Fibroblast of villous mesenchyme (primary cell): ENCODE measurements around the gene SEPTIN6. TPM values are rescaled to one million over a fixed set of nuclear protein-coding genes. Genes with fewer than 3 reads are reported as not detected.
"Not testable (repeated sequence)": the region's sequence is repeated elsewhere in the genome, so short reads cannot be mapped to it uniquely, and the experiment has no call there.

Source experiments
- DNase-seq: peaks from one replicate; pipeline ENCODE4 v3.0.0-alpha.2; 2010; ENCODE audit warnings: low read depth
- H3K4me3 ChIP-seq: 2 replicates; pipeline ENCODE4 v1.5.1; 2011; ENCODE audit warnings: low read depth, mild to moderate bottlenecking, low read length
- total RNA-seq: library from RNA; depleted of rRNA; stranded (reverse); fragments of >200 nt; gene quantifications from 2 replicates; pipeline ENCODE4 v1.2.3, GENCODE V29; 2012
- TF ChIP-seq, protein P1 (sequence below): IDR thresholded peaks from 2 replicates; pipeline ENCODE4 v1.5.1; 2012; ENCODE audit warnings: low read depth, mild to moderate bottlenecking, low read length; ENCODE audit not compliant: insufficient read depth

The SEPTIN6 gene
- total RNA-seq, 1 donor: 17.7 TPM

DNA sequence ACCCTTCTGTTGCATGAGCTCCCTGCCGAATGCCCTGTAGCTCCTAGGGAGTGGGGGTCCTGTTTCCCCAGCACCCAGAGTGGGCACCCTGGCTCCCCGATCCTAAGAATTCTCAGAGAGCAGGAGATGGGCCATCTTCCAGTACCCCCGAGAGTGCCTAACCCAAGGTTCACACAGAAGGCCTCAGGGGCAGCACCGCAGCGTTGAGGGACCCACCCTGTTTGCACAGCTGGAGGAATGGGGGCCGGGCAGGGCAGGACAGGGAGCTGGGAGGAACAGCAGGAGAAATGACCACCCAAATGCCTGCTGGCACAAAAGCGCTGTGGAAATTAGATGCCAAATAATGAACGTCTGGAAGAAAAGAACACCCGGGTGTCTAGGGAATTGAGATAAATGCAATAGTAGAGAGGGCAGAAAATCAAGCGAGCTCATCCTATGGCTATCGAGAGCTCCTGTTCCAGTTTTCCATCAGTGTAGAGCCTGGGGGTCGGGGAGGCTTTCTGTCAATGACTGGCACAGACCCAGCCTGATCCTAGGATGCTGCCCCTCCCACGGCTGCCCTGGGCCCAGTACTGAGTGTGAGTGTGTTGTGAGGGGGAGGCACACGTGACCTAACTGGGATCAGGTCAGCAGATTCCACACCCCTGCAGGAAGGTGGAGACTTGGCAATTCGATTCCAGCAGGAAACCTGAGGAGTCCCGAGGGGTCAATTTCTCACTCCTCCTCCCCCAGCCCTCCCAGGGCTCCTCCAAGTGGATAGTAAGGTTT lies 25.7 kb downstream of the SEPTIN6 start:
- TF ChIP-seq, protein P1, sequence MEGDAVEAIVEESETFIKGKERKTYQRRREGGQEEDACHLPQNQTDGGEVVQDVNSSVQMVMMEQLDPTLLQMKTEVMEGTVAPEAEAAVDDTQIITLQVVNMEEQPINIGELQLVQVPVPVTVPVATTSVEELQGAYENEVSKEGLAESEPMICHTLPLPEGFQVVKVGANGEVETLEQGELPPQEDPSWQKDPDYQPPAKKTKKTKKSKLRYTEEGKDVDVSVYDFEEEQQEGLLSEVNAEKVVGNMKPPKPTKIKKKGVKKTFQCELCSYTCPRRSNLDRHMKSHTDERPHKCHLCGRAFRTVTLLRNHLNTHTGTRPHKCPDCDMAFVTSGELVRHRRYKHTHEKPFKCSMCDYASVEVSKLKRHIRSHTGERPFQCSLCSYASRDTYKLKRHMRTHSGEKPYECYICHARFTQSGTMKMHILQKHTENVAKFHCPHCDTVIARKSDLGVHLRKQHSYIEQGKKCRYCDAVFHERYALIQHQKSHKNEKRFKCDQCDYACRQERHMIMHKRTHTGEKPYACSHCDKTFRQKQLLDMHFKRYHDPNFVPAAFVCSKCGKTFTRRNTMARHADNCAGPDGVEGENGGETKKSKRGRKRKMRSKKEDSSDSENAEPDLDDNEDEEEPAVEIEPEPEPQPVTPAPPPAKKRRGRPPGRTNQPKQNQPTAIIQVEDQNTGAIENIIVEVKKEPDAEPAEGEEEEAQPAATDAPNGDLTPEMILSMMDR: no peak
- no peak for DNase-seq
- no peak overlapping the region for H3K4me3 ChIP-seq

DNA sequence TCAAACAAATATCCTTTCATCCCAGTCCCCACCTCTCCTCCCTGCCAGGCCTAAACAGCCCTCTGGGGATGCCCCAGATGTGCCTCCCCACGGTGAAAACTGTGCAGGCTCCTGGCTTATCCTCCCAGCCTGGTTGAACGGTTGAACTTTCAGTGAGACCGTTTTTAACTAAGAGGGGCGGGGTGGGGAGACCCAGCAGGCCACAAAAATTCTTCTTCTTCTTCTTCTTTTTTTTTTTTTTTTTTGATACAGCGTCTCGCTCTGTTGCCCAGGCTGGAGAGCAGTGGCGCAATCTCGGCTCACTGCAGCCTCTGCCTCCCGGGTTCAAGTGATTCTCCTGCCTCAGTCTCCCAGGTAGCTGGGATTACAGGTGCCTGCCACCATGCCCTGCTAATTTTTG lies 28.1 kb downstream of the SEPTIN6 start:
- not testable (repeated sequence) for H3K4me3 ChIP-seq, DNase-seq

DNA sequence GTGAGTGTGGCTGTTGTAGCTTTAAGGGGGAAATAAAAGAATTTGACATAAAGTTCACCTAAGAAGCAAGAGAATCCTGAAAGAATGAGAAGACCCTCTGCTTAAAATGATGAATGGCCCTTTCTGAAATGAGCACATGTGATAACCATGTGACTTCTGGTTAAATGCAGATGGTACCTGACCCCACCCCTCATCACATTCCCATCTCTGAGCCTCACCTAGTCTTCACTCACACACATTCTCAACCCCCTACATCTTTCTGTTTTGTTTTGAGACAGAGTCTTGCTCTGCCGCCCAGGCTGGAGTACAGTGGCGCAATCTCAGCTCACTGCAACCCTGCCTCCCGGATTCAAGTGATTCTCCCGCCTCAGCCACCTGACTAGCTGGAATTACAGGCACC lies 31.5 kb downstream of the SEPTIN6 start:
- DNase-seq: no peak
- TF ChIP-seq, protein P1: no peak
- no peak overlapping the region for H3K4me3 ChIP-seq

DNA sequence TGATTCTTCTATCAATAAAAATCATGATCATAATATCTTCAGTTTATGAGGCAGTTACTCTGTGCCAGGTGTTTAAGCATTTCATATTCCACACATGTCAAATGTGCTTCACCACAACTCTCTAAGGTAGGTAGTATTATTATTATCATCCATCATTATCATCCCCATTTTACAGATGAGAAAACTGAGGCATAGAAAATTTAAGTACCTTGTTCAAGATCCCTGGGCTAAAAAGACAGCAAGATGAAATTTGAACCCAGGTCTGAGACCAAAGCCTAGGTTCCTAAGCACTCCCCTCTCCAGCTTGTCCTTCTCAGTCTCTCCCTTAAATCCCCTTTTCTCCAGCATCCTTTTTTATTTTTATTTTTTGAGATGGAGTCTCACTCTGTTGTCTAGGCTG lies 33.4 kb downstream of the SEPTIN6 start:
- H3K4me3 ChIP-seq: no peak overlapping the region
- TF ChIP-seq, protein P1: no peak
- DNase-seq: no peak

DNA sequence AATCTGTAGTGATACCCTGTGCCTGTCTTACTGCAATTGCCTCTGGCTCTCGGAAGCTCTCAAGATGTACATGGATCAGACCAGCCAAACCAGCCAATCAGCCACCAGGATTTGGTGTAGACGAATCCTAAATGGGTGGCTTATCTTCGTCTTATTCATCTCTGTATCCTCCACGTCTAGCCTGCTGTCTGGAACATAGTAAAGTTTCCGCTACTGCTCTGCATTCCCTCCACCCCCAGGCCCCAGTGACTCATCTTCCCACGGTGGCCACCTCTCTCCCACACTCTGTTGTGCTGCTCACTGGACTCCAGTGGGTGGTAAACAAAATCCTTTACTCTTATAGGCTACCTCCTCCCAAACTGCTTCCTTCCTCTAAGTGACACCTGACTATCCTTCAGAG lies 37.8 kb downstream of the SEPTIN6 start:
- peak; percentile 93 for DNase-seq
- no peak overlapping the region for H3K4me3 ChIP-seq
- TF ChIP-seq, protein P1: no peak

DNA sequence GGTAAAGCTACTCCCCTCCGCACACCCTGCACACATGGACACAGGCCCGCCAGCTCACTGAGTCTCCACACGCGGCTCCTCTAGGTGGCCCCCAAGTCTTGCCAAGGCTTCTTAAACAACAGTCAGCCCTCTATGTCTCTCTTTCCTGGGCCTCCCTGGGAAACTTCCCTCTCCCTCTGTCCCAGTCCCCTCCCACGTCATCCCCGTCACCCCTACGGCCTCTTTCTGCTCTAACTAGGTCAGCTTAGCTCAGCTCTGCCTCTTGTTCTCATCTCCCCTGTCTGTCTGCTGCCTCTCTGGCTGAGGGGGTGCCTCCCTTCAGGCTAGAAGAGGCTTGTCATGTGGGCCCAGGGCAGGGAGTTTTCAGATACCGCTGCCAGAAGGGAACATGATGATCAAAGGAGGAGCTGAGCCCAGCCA lies 38.8 kb downstream of the SEPTIN6 start:
- H3K4me3 ChIP-seq: no peak overlapping the region
- DNase-seq: peak; percentile 87
- TF ChIP-seq, protein P1: peak; percentile 18

DNA sequence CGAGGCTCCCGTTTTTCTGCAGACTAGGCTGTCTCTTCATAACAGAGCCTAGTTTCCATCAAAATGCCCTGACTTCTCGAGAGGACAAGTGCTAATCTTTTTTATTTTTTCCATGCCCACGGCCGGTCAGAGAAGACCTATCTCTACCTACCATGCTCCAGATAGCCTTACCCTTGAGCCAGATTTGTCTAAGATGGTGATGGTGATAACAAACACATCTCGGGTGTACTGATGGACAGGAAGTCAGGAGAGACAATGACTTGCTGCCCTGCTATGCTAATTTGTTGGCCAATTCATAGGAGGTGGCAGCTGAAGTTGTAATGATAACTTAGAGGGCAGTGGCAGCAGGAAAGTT lies 44.6 kb downstream of the SEPTIN6 start:
- no peak overlapping the region for H3K4me3 ChIP-seq
- DNase-seq: no peak
- TF ChIP-seq, protein P1: no peak
